Esophagus muscularis mucosa (tissue), 4 donors: ENCODE data around the gene NPHP4.

ENCODE experiments used
- CTCF ChIP-seq, 3 experiments: fragments of 200-600 bp in 2 of 3; fragments of 450-650 bp in 1 of 3; sonication (generic) in 2 of 3; IDR thresholded peaks; one replicate each; pipeline ENCODE4 v1.5.1; 2017 to 2019; ENCODE audit warnings: antibody characterized with exemption in 3 of 3, mild to moderate bottlenecking in 2 of 3, moderate library complexity in 1 of 3
- EP300 ChIP-seq: sonication (generic); formaldehyde crosslinking; IDR thresholded peaks from one replicate; pipeline ENCODE4 v1.6.1; 2017; ENCODE audit warnings: antibody characterized with exemption
- POLR2A ChIP-seq: fragments of 450-650 bp; IDR thresholded peaks from one replicate; pipeline ENCODE4 v1.6.1; 2017; ENCODE audit warnings: antibody characterized with exemption, moderate library complexity, mild to moderate bottlenecking, low read depth

GRCh38 chr1:5906966-5907365 is 85.3 kb downstream of the NPHP4 start:
- TF ChIP-seq CTCF (IDR thresholded peaks at IDR 0.05), result no peak
- no peak for TF ChIP-seq EP300
- no peak for TF ChIP-seq POLR2A
